ENCODE measurements around the gene NPAS3. TPM values are rescaled to one million over a fixed set of nuclear protein-coding genes. Genes with fewer than 3 reads are reported as not detected.

The NPAS3 gene
- total RNA-seq, 4 donors from 2014 or later, result 0.19 to 2.1 (median 1.7) TPM; not detected in 1

GRCh38 chr14:33808187-33808586 lies 869.5 kb downstream of the NPAS3 start:
- no peak overlapping the region for H3K27ac ChIP-seq
- no peak for DNase-seq
- no peaks in the 10 kb centered on the region for H3K36me3 ChIP-seq
- H3K4me3 ChIP-seq, result no peak overlapping the region
- no peaks in the 10 kb centered on the region for H3K4me1 ChIP-seq
- no peaks in the 10 kb centered on the region for H3K27me3 ChIP-seq
- H3K9me3 ChIP-seq, result no peaks in the 10 kb centered on the region
- TF ChIP-seq POLR2A (IDR thresholded peaks at IDR 0.05) (no peak), CTCF (IDR thresholded peaks at IDR 0.05) (no peak)

GRCh38 chr14:33809396-33809981 lies 870.8 kb downstream of the NPAS3 start:
- no peak overlapping the region for H3K4me3 ChIP-seq
- H3K36me3 ChIP-seq, result no peaks in the 10 kb centered on the region
- no peak overlapping the region for H3K27ac ChIP-seq
- DNase-seq, result no peak
- H3K27me3 ChIP-seq, result no peaks in the 10 kb centered on the region
- no peaks in the 10 kb centered on the region for H3K9me3 ChIP-seq
- H3K4me1 ChIP-seq, result no peaks in the 10 kb centered on the region
- TF ChIP-seq CTCF (IDR thresholded peaks at IDR 0.05) (no peak), POLR2A (IDR thresholded peaks at IDR 0.05) (no peak)

GRCh38 chr14:33810308-33810707 lies 871.6 kb downstream of the NPAS3 start:
- H3K4me3 ChIP-seq, result no peak overlapping the region
- no peak for TF ChIP-seq POLR2A (IDR thresholded peaks at IDR 0.05)
- TF ChIP-seq CTCF (IDR thresholded peaks at IDR 0.05), result no peak
- H3K9me3 ChIP-seq, result no peaks in the 10 kb centered on the region
- H3K36me3 ChIP-seq, result no peaks in the 10 kb centered on the region
- H3K27ac ChIP-seq, result no peak overlapping the region
- H3K27me3 ChIP-seq, result no peaks in the 10 kb centered on the region
- DNase-seq, result no peak
- H3K4me1 ChIP-seq, result no peaks in the 10 kb centered on the region

- Histone ChIP-seq H3K4me3 (no peak overlapping the region), H3K9me3 (no peaks in the 10 kb centered on the region)
These were observed 873.0 kb downstream of the NPAS3 start for GRCh38 chr14:33811721-33812120.

GRCh38 chr14:33812181-33812580 lies 873.5 kb downstream of the NPAS3 start:
- Histone ChIP-seq H3K27me3 (no peaks in the 10 kb centered on the region), H3K36me3 (no peaks in the 10 kb centered on the region), H3K4me1 (no peaks in the 10 kb centered on the region), H3K9me3 (no peaks in the 10 kb centered on the region), H3K4me3 (no peak overlapping the region), H3K27ac (no peak overlapping the region)
- DNase-seq, result no peak
- no peak for TF ChIP-seq CTCF (IDR thresholded peaks at IDR 0.05)
- no peak for TF ChIP-seq POLR2A (IDR thresholded peaks at IDR 0.05)

More at GRCh38 chr14:33811721-33812120, 873.0 kb downstream of the NPAS3 start:
- H3K36me3 ChIP-seq, result no peaks in the 10 kb centered on the region
- H3K27ac ChIP-seq, result no peak overlapping the region
- H3K4me1 ChIP-seq, result no peaks in the 10 kb centered on the region
- TF ChIP-seq CTCF (IDR thresholded peaks at IDR 0.05), result no peak
- no peak for TF ChIP-seq POLR2A (IDR thresholded peaks at IDR 0.05)
- no peaks in the 10 kb centered on the region for H3K27me3 ChIP-seq
- DNase-seq, result no peak

- no peaks in the 10 kb centered on the region for H3K36me3 ChIP-seq
- TF ChIP-seq CTCF (IDR thresholded peaks at IDR 0.05), result no peak
- no peak for TF ChIP-seq POLR2A (IDR thresholded peaks at IDR 0.05)
- no peak for DNase-seq
- H3K27me3 ChIP-seq, result no peaks in the 10 kb centered on the region
- no peaks in the 10 kb centered on the region for H3K9me3 ChIP-seq
- no peak overlapping the region for H3K4me3 ChIP-seq
- no peaks in the 10 kb centered on the region for H3K4me1 ChIP-seq
- H3K27ac ChIP-seq, result no peak overlapping the region
These were observed 873.9 kb downstream of the NPAS3 start for GRCh38 chr14:33812601-33813000.
